Frontal cortex (tissue), 4 donors: Measurements from ENCODE around the gene B3GALT6. TPM values are rescaled to one million over a fixed set of nuclear protein-coding genes. Genes with fewer than 3 reads are reported as not detected.
"Not testable (repeated sequence)": the region's sequence is repeated elsewhere in the genome, so short reads cannot be mapped to it uniquely, and the experiment has no call there.

Experiments
- DNase-seq, 2 donors: peaks; one replicate each; pipeline ENCODE4 v3.0.0; 2012; ENCODE audit warnings: low spot score in 2 of 2
- FAIRE-seq: peaks from 2 replicates; lab custom pipeline; 2012; peaks lifted over from hg19 to GRCh38; lab: Jason Lieb, UNC
- total RNA-seq: library from RNA; depleted of rRNA; stranded (reverse); fragments of >200 nt; gene quantifications from one replicate; pipeline ENCODE4 v1.2.3, GENCODE V29; 2014
- donor health status: control.
- donor health status: control.
- donor health status: control.

The B3GALT6 gene
- total RNA-seq, 1 donor from 2014 or later: 24.1 TPM

DNA sequence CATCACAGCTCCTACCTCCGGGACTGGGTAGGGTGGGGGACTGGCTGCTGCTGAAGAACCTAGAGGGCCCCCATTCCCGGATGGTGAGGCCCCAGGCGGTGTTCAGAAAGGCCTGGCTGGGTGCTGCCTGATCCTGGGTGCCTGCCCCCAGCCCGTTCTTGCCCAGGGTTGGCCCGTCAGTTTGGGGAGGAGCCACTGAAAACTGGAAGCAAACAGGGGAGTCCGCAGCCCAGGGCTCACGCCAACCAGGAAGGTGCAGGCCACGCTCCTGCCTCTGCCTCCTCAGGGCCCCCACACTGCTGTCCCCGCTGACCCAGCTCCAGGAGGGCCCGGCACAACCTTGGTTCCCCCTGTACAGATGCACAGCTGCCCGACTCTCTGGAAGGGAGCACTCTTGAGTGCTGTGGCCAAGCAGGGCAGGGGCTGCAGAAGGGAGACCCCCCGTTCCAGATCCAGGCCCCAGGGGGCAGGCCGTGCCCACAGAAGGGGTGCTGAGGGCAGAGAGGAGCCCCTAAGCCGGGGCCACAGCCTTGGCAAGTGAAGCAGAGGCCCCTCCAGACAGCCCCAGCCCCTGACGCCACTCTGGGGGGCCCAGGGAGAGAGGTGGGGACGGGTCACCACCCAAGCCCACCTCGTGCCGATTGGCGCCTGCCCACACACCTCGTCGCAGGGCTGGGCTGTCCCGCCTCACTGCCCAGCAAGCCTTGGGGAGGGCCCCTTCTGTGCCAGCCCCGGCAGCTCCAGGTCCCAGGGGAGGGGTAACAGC, 9.0 kb downstream of the B3GALT6 start:
- no peak for DNase-seq
- no peak for FAIRE-seq

DNA sequence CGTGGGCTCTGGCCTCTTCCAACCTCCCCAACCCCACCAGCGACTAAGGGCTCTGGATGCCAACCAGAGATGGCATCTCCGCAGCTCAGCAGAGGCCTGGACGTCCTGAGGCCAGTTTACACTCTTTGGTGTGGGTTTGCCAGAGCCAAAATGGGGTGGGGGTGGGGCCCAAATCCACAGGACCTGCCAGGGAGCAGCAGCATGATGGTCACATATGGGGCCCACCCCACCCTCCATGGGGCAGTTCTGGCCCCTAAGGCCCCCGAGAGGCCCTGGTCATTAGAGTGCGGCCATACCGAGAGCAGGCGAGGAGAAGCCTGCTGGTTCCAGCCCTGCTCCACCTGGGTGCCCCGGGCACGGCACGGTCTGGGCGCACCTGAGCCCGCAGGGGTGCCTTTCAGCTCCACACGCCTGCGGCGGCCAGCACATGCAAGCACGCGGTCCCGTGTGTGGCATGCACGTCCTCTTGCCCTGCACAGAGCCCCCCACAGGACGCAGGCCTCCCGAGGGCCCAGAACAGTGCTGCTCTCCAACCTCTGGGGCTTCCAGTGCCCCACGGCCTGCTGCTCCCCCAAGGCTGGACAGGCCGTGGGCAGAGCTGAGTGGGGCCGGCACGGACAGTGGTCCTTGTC, 9.7 kb downstream of the B3GALT6 start:
- FAIRE-seq (no peak), DNase-seq (no peak)

DNA sequence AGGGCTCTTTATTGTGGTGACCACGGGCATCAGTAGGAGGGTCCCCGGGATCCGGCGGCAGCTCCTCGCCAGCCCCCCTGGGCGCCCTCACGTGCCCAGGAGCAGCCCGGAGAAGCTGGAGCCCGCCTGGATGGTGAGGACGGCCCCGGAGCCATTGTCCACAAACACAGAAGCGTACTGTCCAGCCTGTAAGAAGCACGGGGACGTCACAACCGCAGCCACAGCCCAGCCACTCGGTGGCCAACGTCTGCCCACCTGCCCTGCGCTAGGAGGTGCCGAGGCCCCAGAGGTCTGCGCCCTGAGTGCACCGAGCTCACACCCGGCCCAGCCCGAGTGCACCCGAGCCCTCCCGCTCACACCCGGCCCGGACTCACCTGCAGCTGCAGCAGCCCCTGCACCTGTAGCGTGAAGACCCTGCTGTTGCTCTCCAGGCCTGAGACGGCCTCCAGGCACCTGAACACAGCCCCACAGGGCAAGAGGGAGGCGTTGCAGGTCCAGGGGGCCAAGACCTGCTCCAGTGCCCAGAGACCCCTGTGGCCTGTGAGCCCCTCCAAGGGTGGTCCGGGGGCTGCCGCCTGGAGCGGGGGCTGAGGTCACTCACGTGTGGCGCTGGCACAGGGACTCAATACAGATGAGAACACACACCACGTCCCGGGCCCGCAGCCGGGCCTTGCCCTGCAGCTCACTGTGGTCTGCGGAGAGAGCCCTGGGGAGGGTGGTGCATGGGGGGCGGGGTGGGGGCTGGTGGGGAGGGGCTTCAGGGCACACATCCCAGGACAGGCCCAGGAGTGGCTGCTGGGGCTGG, 10.6 kb downstream of the B3GALT6 start:
- FAIRE-seq (no peak), DNase-seq (no peak)

DNA sequence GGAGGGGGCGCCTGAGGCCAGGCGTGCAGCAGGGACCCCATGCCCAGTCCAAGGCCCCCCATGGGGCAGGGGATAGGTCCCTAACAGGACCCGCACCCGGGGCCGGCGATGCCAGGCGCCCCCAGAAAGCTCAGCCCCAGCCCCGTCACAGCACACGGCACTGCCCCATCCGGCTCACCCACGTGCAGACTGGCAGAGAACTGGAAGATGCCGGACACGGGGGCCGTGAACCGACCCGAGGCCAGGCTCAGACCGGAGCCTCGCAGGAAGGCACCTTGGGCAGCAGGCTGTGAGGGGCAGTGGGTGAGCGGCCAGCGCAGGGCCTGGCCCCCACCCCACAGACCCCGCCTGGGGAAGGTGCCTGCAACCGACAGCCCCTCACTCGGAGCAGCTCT, 11.2 kb downstream of the B3GALT6 start:
- FAIRE-seq (no peak), DNase-seq (no peak)

DNA sequence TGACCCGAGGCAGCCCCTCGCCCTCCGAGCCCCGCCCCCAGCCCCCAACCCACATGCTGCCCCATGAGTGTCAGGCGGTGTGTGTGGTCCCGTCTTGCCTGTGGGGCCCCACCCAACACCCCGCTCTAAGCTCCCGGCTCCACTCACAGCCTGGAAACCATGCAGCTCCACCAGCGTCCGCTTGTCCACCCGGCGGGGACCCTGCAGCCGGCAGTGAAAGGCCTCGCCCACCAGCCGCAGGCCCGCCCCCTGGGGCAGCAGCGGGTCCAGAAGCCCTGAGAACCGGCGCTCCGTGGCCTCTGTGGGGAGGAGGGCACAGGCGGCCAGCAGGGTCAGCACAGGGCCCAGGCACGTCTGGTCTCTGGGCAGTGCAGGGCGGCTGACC, 11.8 kb downstream of the B3GALT6 start:
- FAIRE-seq (no peak), DNase-seq (no peak)

DNA sequence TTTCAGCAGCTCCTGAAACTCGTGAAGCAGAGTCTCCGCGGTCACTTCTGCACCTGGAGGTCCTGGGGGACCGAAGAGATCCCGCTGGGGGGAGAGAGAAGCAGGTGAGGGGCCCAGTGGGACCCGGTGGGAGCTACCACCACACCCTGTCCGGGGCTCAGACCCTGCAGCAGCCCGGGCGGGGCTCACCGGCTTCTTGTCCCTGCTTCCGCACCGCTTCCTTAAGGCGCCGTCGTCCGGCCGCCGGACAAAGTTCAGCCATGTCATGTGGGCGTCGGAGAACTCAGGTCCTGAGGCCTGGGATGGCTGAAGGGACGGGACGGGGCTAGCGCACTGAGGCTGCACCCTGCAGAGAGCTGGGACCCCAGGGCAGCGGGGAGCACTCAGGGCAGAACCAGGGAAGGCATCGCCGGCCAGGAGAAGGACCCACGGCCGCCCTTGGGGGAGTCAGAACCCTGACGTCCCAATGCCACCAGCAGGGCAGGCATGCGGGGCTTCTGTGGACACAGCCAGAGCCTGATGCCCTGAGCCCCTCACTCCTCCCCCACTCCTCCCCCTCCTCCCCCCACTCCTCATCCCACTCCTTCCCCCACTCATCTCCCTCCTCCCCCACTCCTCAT, 12.3 kb downstream of the B3GALT6 start:
- DNase-seq (no peak), FAIRE-seq (no peak)

DNA sequence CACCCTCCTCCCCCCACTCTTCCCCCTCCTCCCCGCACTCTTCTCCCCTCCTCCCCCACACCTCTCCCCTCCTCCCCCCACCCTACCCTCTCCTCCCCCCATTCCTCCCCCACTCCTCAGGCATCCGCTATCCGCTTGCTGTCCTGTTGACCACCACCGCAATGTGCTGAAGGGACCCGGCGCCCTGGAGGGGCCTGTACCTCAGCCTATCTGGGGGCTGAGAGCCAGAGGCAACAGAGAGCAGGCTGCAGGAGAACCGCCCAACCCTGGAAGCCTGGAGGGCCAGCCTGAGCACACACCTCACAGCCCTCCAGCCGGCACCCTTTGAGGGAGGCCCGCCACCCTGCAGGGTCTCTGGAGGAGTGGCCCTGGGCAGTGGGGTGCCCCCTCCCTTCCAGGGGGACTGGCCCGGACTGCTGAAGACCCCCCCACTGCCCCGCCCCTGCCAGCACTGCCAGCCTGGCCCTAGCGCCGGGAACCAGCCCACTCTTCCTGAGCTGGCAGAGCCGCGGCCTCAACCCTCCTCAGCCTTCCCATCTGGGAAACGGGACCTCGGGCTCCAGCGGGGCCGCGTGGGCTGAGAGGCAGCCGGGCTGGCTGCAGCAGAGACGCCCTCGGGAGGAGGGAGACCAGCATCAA, 13.3 kb downstream of the B3GALT6 start:
- FAIRE-seq (no peak), DNase-seq (no peak)

DNA sequence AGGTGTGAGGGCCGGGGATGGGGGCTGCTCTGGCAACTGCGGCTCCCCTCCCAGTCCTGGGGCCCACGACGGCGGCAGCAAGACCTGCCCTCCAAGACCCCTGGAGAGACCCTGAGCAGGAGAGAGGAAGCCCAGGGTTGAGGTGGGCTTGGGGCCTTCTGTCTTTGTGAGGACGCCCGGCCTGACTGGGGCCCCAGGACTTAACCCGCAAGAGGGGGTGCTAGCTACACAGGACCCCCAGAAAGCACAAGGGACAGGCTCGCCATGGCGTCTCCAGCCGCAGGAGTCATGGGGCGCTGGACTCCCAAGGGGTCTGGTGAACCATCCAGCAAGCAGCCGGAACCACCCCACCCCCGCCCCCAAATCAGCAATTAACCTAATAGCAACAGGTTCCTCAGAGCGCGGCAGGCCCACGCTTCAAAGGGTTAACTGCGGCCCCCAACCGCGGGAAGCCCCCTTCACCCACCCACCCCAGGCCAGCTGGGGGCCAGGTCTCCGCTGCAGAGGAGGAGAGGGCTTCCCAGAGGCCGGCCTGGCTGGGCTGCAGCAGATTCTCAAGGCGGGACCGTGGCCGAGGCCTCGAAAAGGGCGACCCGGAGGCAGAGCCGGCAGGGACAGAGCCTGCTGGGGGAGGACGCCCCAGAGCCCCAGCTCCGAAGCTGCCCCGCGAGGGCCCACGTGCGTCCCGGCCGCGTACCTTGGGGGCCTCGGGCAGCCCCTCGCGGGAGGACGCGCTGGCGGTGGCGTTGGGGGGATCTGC, 14.0 kb downstream of the B3GALT6 start:
- FAIRE-seq: no peak
- DNase-seq: no peak

DNA sequence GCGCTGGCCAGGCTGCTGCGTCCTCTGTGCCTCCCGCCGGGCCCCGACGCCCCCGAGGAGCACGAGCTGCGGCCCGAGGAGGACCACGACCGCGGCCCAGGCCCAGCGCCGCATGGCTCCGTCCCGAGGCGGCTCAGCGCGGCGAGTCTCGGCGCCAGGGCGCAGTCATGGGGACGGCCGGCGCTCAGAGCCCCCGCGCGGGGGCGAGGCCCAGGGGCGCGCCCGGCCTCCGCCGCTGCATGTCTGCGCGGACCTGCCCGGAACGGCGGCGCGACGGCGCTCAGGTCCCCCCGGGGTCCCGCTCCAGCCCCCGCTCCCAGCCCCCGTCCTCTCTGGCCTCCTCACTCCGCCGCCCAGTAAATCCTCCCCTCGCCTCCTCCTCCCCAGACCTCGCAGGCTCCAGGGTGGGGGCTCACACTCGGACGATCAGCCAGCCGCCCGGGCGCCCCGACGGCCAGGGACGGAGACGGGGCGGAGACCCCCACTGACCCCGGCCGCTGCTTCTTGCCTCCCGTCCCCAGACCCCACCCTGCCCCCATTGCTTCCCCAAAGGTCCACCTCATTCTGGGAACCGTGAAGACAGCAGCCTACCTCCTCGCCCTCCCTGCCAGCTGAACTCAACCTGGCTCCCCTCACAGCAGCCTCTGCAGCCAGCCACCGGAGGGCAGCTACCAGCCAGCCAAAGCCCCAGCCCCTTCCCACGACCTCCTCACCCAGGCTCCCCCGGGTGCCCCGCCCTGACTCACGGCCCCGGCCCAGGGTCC, 14.7 kb downstream of the B3GALT6 start, which contains the start of gene C1QTNF12:
Gene C1QTNF12, minus strand, starts transcription at position 146 of the 764 bp plus-strand sequence. Its CDS starts 32 bp downstream, at position 114.
- FAIRE-seq (no peak), DNase-seq (no peak)

DNA sequence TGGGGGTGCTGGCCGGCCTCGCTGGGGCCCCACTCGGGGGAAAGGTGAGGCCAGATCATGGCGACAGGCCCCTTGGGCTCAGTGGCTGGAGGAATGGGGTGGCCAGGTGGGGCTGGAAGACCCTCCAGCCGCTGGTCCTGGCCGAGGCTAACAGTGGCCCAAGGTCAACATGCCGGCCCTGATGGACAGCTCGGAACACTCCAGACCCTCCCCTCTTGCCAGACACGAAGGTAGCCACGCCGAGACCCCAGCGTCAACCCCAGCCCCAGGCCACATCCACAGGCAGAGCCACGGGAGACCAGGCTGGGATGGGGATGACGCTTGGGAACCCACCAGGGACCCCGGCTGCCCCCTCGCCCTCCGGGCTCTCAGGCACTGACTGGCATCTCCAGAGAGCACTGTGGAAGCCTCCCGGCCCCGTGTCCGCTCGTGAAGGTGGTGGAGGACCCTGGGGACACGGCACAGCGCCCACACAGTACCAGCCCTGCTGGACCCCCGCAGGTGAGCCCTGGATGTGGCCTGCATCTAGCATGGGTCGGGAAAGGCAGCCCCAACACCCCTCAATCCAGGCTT, 15.4 kb downstream of the B3GALT6 start:
- DNase-seq (no peak), FAIRE-seq (no peak)

DNA sequence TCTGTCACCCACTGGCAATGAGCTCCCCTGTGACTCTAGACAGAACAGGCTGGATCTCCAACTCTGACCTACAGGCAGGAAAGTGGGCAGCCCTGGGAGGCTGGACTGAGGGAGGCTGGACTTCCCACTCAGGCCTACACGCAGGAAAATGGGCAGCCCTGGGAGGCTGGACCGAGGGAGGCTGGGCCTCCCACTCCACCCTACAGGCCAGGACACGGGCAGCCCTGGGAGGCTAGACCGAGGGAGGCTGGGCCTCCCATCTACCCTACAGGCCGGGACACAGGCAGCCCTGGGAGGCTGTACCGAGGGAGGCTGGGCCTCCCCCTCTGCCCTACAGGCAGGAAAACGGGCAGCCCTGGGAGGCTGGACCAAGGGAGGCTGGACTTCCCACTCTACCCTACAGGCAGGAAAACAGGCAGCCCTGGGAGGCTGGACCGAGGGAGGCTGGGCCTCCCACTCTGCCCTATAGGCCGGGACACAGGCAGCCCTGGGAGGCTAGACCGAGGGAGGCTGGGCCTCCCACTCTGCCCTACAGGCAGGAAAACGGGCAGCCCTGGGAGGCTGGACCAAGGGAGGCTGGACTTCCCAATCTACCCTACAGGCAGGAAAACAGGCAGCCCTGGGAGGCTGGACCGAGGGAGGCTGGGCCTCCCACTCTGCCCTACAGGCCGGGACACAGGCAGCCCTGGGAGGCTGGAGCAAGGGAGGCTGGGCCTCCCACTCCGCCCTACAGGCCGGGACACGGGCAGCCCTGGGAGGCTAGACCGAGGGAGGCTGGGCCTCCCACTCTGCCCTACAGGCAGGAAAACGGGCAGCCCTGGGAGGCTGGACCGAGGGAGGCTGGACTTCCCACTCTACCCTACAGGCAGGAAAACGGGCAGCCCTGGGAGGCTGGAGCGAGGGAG, 16.2 kb downstream of the B3GALT6 start:
- not testable (repeated sequence) for FAIRE-seq, DNase-seq

DNA sequence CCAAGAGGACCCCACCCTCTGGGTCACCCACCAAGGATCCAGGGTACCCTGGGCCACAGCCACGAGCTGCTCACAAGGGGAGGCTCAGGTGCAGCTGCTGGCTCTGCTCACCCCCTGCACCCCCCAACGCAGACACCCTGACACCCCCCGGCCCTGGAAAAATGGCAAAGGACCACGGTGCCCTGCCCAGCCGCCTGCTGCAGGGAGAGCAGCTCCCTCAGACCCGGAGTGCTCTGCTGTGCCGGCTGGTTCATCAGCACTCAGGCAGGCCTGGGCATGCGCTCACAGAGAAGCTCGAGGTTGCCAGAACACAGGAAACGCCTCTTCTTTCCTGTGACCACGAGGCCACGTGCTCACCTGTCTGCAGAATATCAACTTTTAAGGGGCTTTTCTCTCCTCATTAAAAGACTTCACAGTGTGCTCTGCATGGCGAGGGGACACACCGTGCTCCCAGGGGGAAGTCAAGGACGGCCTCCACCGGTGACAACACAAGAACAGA, 18.8 kb downstream of the B3GALT6 start:
- DNase-seq: no peak
- no peak for FAIRE-seq

DNA sequence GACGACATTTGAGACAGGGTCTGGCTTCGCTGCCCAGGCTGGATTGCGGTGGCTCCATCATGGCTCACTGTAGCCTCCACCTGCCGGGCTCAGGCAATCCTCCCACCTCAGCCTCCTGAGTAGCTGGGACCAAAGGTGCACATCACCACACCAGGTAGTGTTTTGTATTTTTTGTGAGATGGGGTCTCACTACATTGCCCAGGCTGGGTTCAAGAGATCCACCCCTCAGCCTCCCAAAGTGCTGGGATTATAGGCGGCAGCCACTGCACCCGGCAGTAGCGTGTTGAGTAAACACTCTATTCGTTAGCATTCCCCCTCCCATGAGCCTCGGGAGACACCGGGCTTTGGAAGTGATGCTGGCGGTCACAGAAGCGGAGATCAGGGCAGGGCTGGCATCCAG, 21.3 kb downstream of the B3GALT6 start:
- DNase-seq (no peak), FAIRE-seq (no peak)

DNA sequence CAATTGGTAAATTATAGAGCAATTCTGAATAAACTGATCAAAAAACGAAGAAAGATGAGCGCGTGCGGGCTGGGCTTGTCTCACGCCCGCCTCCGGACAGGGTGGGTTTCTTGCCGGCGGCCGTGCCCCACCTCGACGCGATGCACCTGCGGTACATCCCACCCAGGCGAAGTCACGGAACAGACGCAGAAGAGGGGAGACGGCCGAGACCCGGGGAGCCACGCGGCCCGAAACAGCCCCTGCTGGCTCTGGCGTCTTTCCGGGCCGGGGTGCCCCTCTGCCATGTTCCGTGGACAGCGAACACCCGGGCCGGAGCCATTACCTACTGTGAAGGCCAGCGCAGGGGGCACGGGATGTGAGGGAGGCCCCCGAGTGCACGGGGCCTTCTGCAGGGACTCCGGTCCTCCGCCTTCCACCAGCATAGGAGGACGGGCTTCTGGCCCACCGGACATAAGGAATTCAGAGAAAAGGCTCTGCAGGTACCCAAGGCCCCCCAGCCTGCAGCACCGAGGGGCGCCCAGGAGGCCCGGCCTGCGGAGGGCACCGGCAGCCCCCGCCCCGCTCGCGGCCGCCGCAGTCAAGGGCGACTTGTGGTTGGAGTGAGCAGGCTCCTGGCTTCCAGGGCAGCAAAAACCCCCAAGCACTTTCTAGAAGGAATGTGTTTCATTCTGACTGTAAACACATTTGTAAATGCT, 22.1 kb downstream of the B3GALT6 start:
- no peak for FAIRE-seq
- no peak for DNase-seq

DNA sequence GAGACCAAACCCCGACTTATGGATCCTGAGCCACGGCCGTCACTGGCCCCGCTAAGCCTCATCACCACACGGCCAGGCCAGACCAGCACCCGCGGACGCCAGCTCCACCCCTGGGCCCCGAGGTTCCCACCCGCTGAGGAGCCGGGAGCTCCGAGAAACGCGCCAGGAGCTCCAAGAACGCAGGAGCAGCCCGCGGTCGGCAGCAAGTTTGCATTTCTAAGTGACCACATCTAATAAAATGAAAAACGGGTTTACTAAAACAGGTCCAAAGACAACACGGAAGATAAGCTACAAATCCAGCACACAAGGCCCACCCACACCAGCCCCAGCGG, 22.6 kb downstream of the B3GALT6 start:
- no peak for FAIRE-seq
- DNase-seq: no peak

DNA sequence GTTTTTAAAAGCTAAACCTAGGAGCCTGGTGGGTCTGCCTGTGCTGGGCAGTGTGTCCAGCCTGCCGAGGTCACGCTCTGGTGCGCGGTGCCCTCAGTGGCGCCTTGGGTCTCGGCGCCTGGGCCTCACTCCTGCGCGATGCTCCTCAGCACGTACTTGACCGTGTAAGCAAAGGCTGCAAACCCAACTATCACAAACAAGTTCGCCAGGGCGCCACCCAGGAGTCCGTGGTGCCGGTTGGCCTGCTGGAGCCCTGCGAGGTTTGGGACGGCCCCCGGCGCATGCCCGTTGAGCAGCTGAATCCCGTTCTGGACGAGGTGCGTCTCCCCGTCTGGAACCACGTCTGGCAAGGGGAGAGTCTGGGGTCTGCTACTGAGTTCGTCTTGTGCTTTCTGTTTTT, 23.0 kb downstream of the B3GALT6 start:
- FAIRE-seq: no peak
- DNase-seq: no peak
